Activated naive CD4-positive, alpha-beta T cell treated with anti-CD3 and anti-CD28 coated beads, Interleukin-2, amount 50 U/mL, for 16 hours (primary cell): ENCODE data around the gene SRL.
"Not testable (repeated sequence)": the region's sequence is repeated elsewhere in the genome, so short reads cannot be mapped to it uniquely, and the experiment has no call there.

ENCODE experiments used
- DNase-seq: peaks from one replicate; pipeline ENCODE4 v3.0.0-alpha.2; 2020

Gene SRL

GRCh38 chr16:4157376-4157825 is 84.5 kb downstream of the SRL start:
- no peak for DNase-seq

- not testable (repeated sequence) for DNase-seq
These were observed 85.4 kb downstream of the SRL start for GRCh38 chr16:4156503-4156902.

GRCh38 chr16:4153364-4153763 is 88.5 kb downstream of the SRL start:
- DNase-seq: not testable (repeated sequence)

- no peak for DNase-seq
These were observed 89.6 kb downstream of the SRL start for GRCh38 chr16:4152267-4152666.

- DNase-seq: no peak
These were observed 94.6 kb downstream of the SRL start for GRCh38 chr16:4147236-4147635.

- DNase-seq: no peak
These were observed 99.6 kb downstream of the SRL start for GRCh38 chr16:4142268-4142667.

- DNase-seq: no peak
These were observed 100.3 kb downstream of the SRL start for GRCh38 chr16:4141604-4142003.

GRCh38 chr16:4140652-4141051 is 101.2 kb downstream of the SRL start:
- no peak for DNase-seq

- DNase-seq: no peak
These were observed 101.9 kb downstream of the SRL start for GRCh38 chr16:4139968-4140367.
